Trophoblast cell (in vitro differentiated cells and primary cell): Measurements from ENCODE around the gene FXYD5.
A peak's percentile ranks its signal among the peaks of the same experiment; 100 is the strongest.

Experiments
- DNase-seq, 2 donors: peaks; one replicate each; pipeline ENCODE4 v3.0.0-alpha.2; 2016
- H2AFZ ChIP-seq: 2 replicates; pipeline ENCODE4 v1.6.1; 2013; ENCODE audit warnings: low read length, moderate library complexity, mild to moderate bottlenecking; ENCODE audit not compliant: insufficient read depth, poor library complexity
- H2AK5ac ChIP-seq: 2 replicates; pipeline ENCODE4 v1.6.1; 2013; ENCODE audit warnings: mild to moderate bottlenecking, low read length
- H2BK120ac ChIP-seq: 2 replicates; pipeline ENCODE4 v1.6.1; 2013; ENCODE audit warnings: low read length, mild to moderate bottlenecking, moderate library complexity; ENCODE audit not compliant: insufficient read depth, poor library complexity
- H2BK12ac ChIP-seq: 2 replicates; pipeline ENCODE4 v1.6.1; 2013; ENCODE audit warnings: mild to moderate bottlenecking, low read length, moderate library complexity
- H2BK5ac ChIP-seq: 2 replicates; pipeline ENCODE4 v1.6.1; 2013; ENCODE audit warnings: low read length, low read depth, moderate library complexity, mild to moderate bottlenecking; ENCODE audit not compliant: poor library complexity
- H3K14ac ChIP-seq: 2 replicates; pipeline ENCODE4 v1.6.1; 2013; ENCODE audit warnings: mild to moderate bottlenecking, low read length
- H3K18ac ChIP-seq: 2 replicates; pipeline ENCODE4 v1.6.1; 2013; ENCODE audit warnings: mild to moderate bottlenecking, low read length
- H3K23ac ChIP-seq: 2 replicates; pipeline ENCODE4 v1.6.1; 2013; ENCODE audit warnings: low read length
- H3K27ac ChIP-seq: 2 replicates; pipeline ENCODE4 v1.5.1; 2013; ENCODE audit warnings: low read depth, mild to moderate bottlenecking, inconsistent platforms, low read length, moderate library complexity
- H3K27me3 ChIP-seq: 2 replicates; pipeline ENCODE4 v1.6.1; 2013; ENCODE audit warnings: inconsistent platforms, mild to moderate bottlenecking, low read length, moderate library complexity; ENCODE audit not compliant: insufficient read depth
- H3K36me3 ChIP-seq, 2 experiments: 1 replicate in 1 of 2; 2 replicates in 1 of 2; pipeline ENCODE4 v1.6.1; 2013; ENCODE audit warnings: low read length in 2 of 2, mild to moderate bottlenecking in 2 of 2, moderate library complexity in 1 of 2; ENCODE audit not compliant: insufficient read depth in 2 of 2, control insufficient read depth in 1 of 2
- H3K4ac ChIP-seq: 2 replicates; pipeline ENCODE4 v1.6.1; 2013; ENCODE audit warnings: low read depth, mild to moderate bottlenecking, low read length, moderate library complexity
- H3K4me1 ChIP-seq, 2 experiments: 1 replicate in 1 of 2; 2 replicates in 1 of 2; pipeline ENCODE4 v1.6.1; 2013; ENCODE audit warnings: low read length in 2 of 2, mild to moderate bottlenecking in 2 of 2, moderate library complexity in 1 of 2; ENCODE audit not compliant: insufficient read depth in 2 of 2, control insufficient read depth in 1 of 2
- H3K4me2 ChIP-seq: 2 replicates; pipeline ENCODE4 v1.6.1; 2013; ENCODE audit warnings: inconsistent platforms, mild to moderate bottlenecking, low read length, moderate library complexity
- H3K4me3 ChIP-seq: 2 replicates; pipeline ENCODE4 v1.5.1; 2013; ENCODE audit warnings: mild to moderate bottlenecking, low read depth, low read length, inconsistent platforms
- H3K79me1 ChIP-seq: one replicate; pipeline ENCODE4 v1.6.1; 2013; ENCODE audit warnings: low read length
- H3K79me2 ChIP-seq: 2 replicates; pipeline ENCODE4 v1.6.1; 2013; ENCODE audit warnings: low read length, mild to moderate bottlenecking; ENCODE audit not compliant: control insufficient read depth, insufficient read depth, poor library complexity
- H3K9ac ChIP-seq: 2 replicates; pipeline ENCODE4 v1.6.1; 2013; ENCODE audit warnings: mild to moderate bottlenecking, low read length
- H3K9me3 ChIP-seq: 2 replicates; pipeline ENCODE4 v1.6.1; 2013; ENCODE audit warnings: low read depth, mild to moderate bottlenecking, control low read depth, inconsistent platforms, low read length; ENCODE audit not compliant: insufficient read depth
- H4K12ac ChIP-seq: 2 replicates; pipeline ENCODE4 v1.6.1; 2013; ENCODE audit warnings: low read depth, mild to moderate bottlenecking, low read length, moderate library complexity
- H4K8ac ChIP-seq: 2 replicates; pipeline ENCODE4 v1.6.1; 2013; ENCODE audit warnings: low read depth, mild to moderate bottlenecking, low read length, moderate library complexity
- H4K91ac ChIP-seq: one replicate; pipeline ENCODE4 v1.6.1; 2013; ENCODE audit warnings: low read depth, mild to moderate bottlenecking, low read length, moderate library complexity
- WGBS: extraction: QIAGEN DNeasy Blood & Tissue Kit; methylation state at CpG from one replicate; pipeline ENCODE4 v1.1.7; 2013; ENCODE audit warnings: missing lambda C conversion rate; ENCODE audit not compliant: insufficient read length, insufficient coverage; ENCODE audit errors: extremely low coverage; 5-methylcytosine and 5-hydroxymethylcytosine counted together

FXYD5 gene

GRCh38 chr19:35138305-35138892 lies 16.1 kb upstream of the FXYD5 start, which contains the start of gene FXYD1:
Gene FXYD1, plus strand, starts transcription at chr19:35138824. Its CDS starts 1,256 bp downstream, at chr19:35140080.
- Histone ChIP-seq H4K91ac (no peak within 1 kb of the TSS), H2AK5ac (no peak within 1 kb of the TSS), H3K79me1 (no peaks in the 10 kb centered on the region), H3K4me1 (peaks cover 0 to 8% of the 10 kb centered on the region in 2 experiments), H3K18ac (no peak within 1 kb of the TSS), H3K36me3 (no peaks in the 10 kb centered on the region), H3K4me3 (no peak within 1 kb of the TSS), H2AFZ (no peak within 1 kb of the TSS), H2BK5ac (no peak within 1 kb of the TSS), H3K9ac (no peak within 1 kb of the TSS), H3K27ac (no peak within 1 kb of the TSS), H3K9me3 (peaks cover 2% of the 10 kb centered on the region), H3K79me2 (no peaks in the 10 kb centered on the region), H3K27me3 (peaks cover 16% of the 10 kb centered on the region), H4K8ac (no peak within 1 kb of the TSS), H3K23ac (no peak within 1 kb of the TSS), H3K4me2 (no peak within 1 kb of the TSS), H4K12ac (no peak within 1 kb of the TSS), H3K4ac (no peak within 1 kb of the TSS), H2BK12ac (no peak within 1 kb of the TSS), H3K14ac (no peak within 1 kb of the TSS), H2BK120ac (no peak within 1 kb of the TSS)
- no CpG with 5 or more reads among the region's 18 CpGs for WGBS
- DNase-seq, result no peak

- Histone ChIP-seq H3K4me2 (no peak overlapping the region), H3K23ac (no peak overlapping the region), H3K27ac (no peak overlapping the region), H2AK5ac (no peak overlapping the region), H2BK12ac (no peak overlapping the region), H3K36me3 (no peaks in the 10 kb centered on the region), H3K4me1 (peaks cover 0 to 8% of the 10 kb centered on the region in 2 experiments), H3K79me1 (no peaks in the 10 kb centered on the region), H2BK5ac (no peak overlapping the region), H3K9me3 (peaks cover 2% of the 10 kb centered on the region), H2BK120ac (no peak overlapping the region), H4K12ac (no peak overlapping the region), H3K79me2 (no peaks in the 10 kb centered on the region), H3K4me3 (peak overlapping the region; percentile 52), H3K18ac (no peak overlapping the region), H2AFZ (no peak overlapping the region), H4K8ac (no peak overlapping the region), H3K14ac (no peak overlapping the region), H3K9ac (no peak overlapping the region), H4K91ac (no peak overlapping the region), H3K27me3 (peaks cover 26% of the 10 kb centered on the region), H3K4ac (no peak overlapping the region)
- WGBS, result no CpG with 5 or more reads among the region's 12 CpGs
- no peak for DNase-seq
Measured at GRCh38 chr19:35140207-35140961, 14.2 kb upstream of the FXYD5 start.

GRCh38 chr19:35140962-35141836 lies 13.3 kb upstream of the FXYD5 start:
- WGBS, result no CpG with 5 or more reads among the region's 48 CpGs
- Histone ChIP-seq H2AK5ac (no peak overlapping the region), H3K27me3 (peaks cover 26% of the 10 kb centered on the region), H3K18ac (no peak overlapping the region), H3K4ac (no peak overlapping the region), H3K36me3 (no peaks in the 10 kb centered on the region), H4K12ac (no peak overlapping the region), H3K4me2 (no peak overlapping the region), H3K79me1 (no peaks in the 10 kb centered on the region), H2BK120ac (no peak overlapping the region), H3K4me3 (no peak overlapping the region), H3K79me2 (no peaks in the 10 kb centered on the region), H2BK12ac (no peak overlapping the region), H4K8ac (no peak overlapping the region), H3K23ac (no peak overlapping the region), H4K91ac (no peak overlapping the region), H3K9ac (no peak overlapping the region), H2AFZ (no peak overlapping the region), H2BK5ac (no peak overlapping the region), H3K9me3 (peaks cover under 1% of the 10 kb centered on the region), H3K4me1 (peaks cover 0 to 8% of the 10 kb centered on the region in 2 experiments), H3K14ac (no peak overlapping the region), H3K27ac (no peak overlapping the region)
- peak; percentile 90 to 93 for DNase-seq

GRCh38 chr19:35141837-35142605 lies 12.5 kb upstream of the FXYD5 start:
- Histone ChIP-seq H3K4me2 (peak overlapping the region; percentile 42), H3K79me2 (no peaks in the 10 kb centered on the region), H3K27me3 (peaks cover 26% of the 10 kb centered on the region), H3K14ac (no peak overlapping the region), H3K36me3 (no peaks in the 10 kb centered on the region), H3K9ac (no peak overlapping the region), H4K12ac (no peak overlapping the region), H3K27ac (no peak overlapping the region), H2BK120ac (no peak overlapping the region), H3K9me3 (no peaks in the 10 kb centered on the region), H4K8ac (no peak overlapping the region), H3K18ac (no peak overlapping the region), H3K4ac (no peak overlapping the region), H3K79me1 (no peaks in the 10 kb centered on the region), H3K4me3 (no peak overlapping the region), H3K23ac (no peak overlapping the region), H4K91ac (no peak overlapping the region), H3K4me1 (peaks cover 0 to 8% of the 10 kb centered on the region in 2 experiments), H2AK5ac (no peak overlapping the region), H2BK5ac (no peak overlapping the region), H2BK12ac (no peak overlapping the region), H2AFZ (no peak overlapping the region)
- DNase-seq, result no peak
- no CpG with 5 or more reads among the region's 21 CpGs for WGBS
